NCI-H2227 (cell line): ENCODE results near the gene ARL5C.

Experiments used
- DNase-seq: peaks from one replicate; lab custom pipeline; 2025; ENCODE audit not compliant: unreplicated experiment; lab: John Stamatoyannopoulos, UW

ARL5C gene

DNA sequence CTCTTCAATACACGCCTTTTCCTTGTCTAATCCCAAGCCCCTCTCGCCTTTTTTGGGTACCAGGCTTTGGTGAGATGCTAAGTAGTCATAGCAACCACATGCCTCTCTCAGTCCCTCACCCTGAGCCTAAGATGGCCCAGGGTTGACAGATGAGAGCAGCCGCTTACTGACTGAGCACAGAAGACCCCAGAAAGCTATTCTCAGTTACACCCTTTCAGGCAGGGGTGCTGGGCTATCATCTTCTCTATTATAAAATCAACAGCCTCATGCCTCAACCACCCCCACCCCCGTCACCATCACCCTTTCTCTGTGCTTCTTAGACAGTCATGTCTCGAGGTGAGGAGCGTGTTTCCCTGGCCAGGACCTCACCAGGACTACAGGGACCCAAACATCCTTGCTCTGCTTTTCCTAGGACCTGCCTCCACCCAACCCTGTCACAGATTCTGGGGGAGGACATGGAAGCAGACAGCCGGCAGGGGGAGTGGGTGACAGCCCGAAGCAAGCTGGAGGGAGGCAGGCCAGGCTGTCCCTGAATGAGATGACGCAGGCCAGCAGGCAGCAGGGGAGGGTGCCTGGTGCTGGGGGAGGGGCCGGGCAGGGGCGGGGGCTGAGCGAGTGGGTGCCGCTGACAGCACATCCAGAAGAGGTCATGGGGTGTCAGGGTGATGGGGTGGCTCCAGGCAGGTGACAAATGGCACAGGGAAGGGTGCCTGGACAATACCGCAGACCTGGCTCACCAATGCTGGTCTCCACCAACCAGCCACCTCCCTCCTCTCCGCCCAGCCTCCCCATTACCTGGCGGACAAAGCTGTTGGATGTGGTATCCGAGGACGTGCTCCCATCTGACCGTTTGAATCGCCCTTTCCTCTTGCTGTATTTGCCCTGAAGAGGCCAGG is 28.4 kb upstream of the ARL5C start:
- DNase-seq, result peak; percentile 80

DNA sequence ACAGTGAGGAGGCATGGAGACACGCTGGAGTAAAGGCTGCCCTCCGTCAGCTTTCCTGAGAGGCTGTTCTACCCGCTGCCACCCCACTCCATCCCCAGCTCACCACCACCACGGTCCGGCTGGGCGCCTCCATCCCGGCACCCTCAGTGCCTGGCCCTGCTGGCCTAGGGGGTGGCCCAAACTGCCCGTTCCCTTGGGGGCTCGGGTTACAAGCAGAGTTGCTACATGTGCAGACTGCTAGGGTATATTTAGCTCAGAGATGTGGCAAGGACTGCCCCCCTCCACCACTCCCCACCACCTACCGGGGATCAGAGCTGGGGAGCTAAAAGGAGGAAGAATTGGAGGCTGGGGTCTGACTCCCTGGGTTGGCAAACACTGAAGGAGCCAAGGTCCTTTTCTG is 27.4 kb upstream of the ARL5C start:
- DNase-seq, result no peak

DNA sequence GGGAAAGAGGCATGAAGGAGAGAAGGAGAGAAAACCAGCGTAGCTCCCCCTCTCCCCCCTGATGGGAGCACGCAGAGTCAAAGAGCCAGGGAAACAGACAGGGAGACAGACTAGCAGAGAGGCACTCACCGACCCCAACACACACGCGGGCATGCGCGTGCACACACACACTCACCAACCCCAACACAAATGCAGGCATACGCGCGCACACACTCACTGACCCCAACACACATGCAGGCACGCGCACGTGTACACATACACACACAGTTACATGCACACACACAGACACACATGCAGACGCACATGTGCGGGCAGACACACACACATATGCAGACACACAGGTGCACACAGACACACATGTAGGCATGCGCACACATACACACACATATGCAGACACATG is 26.9 kb upstream of the ARL5C start:
- DNase-seq, result no peak

DNA sequence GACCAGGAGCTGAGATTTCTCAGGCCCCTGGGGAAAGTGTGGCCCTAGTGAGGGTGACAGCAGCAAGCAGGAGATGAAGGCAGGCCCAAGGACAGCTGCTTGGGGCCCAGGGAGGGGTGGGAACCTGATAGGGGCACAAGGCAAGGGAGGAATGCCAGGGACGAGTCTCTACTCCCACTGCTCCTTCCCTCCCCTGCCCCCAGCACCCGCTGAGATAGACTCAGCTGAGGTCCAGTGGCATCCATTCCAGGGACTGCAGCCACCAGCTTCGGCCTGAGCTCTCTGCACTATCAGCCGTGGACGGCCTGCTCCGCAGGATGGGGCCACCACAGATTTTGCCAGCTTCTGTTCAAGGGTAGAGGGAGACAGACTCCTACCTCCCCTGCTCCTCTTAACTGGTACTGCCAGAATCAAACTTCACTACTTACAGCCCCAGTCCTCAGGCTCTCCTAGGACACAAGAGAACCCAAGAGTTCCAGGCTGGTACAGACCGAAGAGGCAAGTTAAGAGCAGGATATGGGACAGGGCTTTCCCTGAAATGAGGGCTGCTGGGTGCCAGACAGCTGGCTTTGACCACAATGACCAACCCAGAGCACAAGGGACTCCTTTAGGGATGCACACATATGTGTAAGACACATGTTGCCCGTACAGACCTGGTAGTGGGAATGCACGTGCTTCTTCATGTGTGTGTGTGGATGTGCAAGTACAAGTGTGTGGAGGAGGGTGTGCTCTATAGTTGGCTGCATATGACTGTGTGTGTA is 26.0 kb upstream of the ARL5C start:
- no peak for DNase-seq

DNA sequence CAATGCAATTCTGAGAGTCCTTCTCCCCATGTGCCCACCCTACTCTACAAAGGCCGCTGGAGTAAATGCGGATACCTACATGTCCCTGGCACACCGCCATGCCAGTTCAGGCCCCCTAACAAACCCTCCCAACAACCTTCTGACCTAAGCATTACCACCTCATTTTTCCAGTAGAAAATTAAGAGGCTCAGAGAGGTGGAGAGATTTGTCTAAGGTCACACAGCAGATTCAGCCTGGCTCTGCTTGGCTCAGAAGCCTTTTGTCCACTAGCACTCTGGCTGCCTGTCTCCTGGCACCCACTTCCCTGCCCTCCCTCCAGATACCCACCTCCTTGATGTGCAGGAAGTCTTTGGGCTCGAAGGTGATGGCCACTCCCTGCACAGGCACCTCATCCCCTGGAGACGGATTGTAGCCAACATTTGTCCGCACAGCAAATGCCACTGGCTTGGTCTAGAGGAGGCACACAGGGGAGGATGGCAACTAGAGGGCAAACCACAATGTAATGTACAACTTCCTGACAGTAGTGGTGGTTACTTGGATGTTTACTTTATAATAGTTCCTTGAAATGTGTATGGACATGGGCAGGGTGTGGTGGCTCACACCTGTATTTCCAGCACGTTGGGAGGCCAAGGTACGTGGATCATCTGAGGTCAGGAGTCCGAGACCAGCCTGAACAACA is 21.3 kb upstream of the ARL5C start:
- no peak for DNase-seq

- DNase-seq, result no peak
Measured at GRCh38 chr17:39186481-39187002, 20.6 kb upstream of the ARL5C start.

- no peak for DNase-seq
Measured at GRCh38 chr17:39183720-39184119, 17.8 kb upstream of the ARL5C start.

- no peak for DNase-seq
Measured at GRCh38 chr17:39183045-39183444, 17.1 kb upstream of the ARL5C start.

DNA sequence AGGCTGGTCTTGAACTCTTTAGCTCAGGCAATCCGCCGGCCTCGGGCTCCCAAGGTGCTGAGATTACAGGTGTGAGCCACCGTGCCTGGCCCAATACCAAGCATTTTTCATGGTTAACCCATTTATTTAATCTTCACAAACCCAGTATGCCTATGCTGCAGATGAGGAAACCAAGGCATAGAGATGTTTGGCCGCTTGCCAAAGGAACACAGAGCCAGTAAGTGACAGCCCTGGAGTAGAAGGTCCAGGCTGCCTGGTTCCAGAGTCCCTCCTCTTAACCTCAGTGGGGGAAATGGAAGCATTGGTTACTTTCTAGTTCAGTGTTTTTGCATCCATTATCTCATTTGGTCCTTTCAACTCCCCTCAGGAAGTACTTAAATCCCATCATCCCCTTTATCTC is 15.3 kb upstream of the ARL5C start:
- DNase-seq, result no peak

DNA sequence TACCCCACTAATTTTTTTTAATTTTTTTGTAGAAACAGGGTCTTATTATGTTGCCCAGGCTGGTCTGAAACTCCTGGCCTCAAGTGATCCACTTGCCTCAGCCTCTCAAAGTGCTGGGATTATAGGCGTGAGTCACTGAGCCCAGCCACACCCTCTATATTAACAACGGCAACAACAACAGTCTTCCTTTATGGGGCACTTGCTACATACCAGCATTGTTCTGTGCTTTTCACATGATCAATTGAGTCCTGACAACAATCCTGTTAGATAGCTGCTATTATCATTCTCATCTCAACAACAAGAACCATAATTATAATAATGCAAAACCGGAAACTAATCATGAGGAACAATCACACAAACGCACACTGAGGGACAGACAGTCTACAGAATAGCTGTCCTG is 12.6 kb upstream of the ARL5C start:
- DNase-seq, result no peak

DNA sequence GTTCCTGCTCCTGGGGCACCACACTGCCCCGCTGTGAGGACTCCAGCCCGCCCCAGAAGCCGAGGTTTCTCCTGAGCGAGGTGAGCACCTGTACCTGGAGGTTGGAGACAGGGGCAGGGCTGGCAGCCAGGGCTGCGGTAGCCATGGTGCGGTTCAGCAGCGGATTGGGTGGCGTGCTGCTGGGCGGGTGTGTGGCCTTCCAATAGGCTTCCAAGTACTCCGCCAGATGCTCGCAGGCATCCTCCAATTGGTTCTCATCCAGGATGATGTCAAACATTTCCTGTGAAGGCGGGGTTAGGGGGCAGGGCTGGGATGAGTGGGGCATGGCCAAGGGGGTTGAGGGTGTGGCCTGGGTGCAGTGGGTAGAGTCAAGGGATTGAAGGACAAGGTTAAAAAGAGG is 11.3 kb upstream of the ARL5C start:
- no peak for DNase-seq

DNA sequence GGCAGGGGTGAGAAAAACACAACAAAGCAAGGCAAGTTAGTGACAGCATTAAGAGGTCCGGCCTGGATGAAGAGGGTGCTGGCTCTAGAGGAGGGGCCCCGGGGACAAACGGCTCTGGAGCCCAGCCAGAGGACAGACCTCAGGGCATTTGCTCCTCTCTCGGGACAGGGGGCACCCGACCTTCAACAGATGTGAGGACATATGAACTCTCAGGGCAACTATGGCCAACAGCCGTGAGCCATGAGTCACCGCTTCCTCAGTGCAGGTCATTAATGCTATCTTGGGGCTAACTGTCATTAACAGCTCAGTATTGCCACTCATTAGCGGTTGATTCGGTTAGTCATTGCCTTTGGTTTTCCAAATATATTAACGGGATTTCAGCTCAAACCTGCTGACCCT is 9.7 kb upstream of the ARL5C start:
- DNase-seq, result no peak

DNA sequence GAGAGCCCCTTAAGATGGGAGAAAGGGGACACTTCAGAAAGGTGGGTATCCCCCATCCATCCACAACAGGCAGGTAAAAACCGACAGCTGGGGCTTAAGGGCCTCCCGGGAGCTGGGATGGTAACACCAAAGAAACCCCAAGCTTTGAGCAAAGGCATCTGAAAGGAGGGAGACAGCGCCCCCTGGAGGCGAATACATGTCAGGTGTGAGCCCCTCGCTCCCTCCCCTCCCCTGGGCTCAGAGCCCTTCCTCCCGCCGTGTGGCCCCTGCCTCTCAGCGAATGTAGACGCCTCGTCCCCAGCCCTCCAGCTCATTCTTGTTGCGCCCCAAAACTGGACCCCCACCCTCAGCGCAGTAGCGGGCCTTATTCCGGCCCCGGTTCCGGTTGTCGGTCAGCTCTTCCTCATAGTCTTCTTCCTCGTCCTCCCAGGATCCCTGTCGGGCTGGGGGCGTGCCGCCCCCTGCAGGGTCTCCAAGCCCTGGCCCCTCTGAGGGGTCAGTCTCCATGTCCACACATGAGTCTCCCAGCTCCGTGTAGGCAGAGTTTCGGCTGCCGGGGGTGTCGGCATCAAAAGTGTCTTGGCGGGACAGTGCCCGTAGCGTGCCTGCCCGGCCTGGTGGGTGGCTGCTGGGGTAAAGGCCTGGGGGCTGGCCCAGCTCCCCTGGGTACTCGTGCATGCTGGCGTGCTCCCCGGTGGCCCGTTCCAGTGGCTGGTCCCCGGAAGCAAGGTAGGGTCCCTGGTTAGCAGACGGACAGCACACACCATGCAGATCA is 9.1 kb upstream of the ARL5C start:
- DNase-seq, result peak; percentile 78

GRCh38 chr17:39173526-39174274 is 7.7 kb upstream of the ARL5C start:
- no peak for DNase-seq

DNA sequence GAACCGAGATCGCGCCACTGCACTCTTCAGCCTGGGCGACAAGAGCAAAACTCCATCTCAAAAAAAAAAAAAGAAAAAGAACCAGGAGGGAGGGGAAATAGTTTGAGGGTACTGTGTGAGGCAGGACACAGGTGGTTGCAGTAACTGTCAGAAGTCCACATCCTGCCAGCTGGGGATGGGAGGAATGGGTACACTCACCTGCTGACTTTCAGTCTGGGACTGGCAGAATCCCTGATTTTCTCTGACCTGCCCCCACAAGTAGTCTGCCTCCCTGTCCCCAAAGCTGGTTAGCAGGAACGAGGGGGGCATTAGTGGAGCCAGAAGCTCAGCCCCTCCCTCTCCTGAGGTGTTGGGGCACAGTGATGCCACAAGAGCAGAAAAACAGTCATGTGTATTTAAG is 7.1 kb upstream of the ARL5C start:
- no peak for DNase-seq

GRCh38 chr17:39171933-39172332 is 6.0 kb upstream of the ARL5C start:
- no peak for DNase-seq

DNA sequence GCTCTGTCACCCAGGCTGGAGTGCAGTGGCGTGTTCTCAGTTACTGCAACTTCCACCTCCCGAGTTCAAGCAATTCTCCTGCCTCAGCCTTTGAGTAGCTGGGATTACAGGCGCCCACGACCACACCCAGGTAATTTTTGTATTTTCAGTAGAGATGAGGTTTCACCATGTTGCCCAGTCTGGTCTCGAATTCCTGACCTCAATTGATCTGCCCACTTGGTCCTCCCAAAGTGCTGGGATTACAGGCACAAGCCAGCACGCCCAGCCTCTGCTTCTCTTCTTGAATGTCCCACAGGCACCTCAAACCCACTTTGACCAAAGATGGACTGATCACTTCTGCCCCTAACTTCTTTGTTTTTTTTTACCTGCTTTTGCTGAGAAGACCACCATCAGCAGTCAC is 4.6 kb upstream of the ARL5C start:
- DNase-seq, result no peak

DNA sequence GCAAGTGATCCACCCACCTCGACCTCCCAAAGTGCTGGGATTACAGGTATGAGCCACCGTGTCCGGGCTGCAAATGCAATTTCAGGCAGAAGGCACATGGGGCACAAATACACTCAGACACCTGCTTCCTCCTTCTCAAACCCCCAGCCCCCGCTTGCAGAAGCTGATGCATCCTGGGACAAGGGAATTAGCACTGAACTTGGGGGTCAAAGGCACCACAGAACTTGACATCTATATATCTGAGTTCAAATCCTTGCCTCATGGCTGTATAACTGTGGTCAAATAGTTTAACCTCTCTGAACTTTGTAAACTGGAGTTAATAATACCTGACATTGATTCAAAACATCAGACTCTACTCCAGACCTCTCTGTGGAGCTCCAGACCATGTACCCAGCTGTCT is 4.1 kb upstream of the ARL5C start:
- DNase-seq, result no peak

- no peak for DNase-seq
Measured at GRCh38 chr17:39169518-39169917, 3.6 kb upstream of the ARL5C start.

DNA sequence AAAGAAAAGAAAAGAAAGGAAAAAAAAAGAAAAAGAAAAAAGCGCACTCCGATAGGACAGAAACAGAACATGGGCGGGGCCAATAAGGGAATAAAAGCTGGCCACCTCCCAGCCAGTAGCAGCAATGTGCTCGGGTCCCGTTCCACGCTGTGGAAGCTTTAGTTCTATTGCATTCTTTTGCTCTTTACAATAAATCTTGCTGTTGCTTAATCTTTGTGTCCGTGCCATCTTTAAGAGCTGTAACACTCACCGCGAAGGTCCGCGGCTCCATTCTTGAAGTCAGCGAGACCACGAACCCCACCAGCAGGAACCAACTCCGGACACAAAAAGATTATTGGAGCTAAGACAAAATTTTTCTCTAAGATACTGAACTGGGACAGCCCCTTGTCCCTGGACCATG is 3.1 kb upstream of the ARL5C start:
- no peak for DNase-seq
